HG03378 (cell line): ENCODE measurements around the gene TPM4.
A peak's percentile ranks its signal among the peaks of the same experiment; 100 is the strongest.

Experiments used
- ATAC-seq: cut with Tn5 transposase; IDR thresholded peaks from one replicate; pipeline ENCODE4 v1.9.1; 2021; ENCODE audit warnings: mild to moderate bottlenecking, moderate library complexity; ENCODE audit not compliant: unreplicated experiment

TPM4 gene

DNA sequence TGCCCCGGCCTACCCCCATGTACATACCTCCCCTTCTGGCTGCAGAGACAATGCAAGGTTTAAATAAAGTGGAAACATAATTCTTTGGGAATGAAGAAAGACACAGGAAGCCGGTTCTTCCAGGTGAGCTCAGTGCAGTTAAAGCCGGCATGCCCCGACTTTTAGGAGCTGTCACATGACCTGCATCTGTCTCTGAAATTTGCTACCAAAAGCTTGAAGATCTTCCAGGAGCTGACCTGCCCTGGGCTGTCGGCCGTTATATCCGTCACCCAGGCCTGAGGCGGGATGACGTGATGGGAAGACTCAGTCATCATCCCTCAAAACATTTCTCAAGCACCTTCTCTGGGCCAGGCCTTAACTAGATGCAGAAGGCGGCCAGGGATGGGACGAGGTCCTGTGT is 45.7 kb downstream of the TPM4 start:
- no peak for ATAC-seq

DNA sequence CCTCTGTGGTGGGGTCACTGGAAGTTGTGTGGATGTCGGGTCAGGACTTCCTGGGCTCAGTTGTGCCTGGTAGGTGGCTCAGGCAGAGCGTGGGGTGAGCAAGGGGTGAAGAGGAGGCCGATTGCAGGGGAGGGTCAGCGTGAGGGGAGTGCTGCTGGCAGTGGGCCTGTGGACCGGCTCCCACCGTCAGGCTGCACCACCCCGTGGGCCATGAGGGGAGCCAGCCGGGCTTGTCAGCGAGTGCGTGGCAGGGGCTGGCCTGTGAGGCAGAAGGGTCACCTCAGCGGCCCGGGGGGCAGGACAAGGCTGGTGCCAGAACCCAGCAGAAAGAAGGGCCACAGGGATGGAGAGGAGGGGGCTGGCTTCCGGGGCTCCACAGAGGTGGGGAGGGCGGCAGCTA is 48.7 kb downstream of the TPM4 start:
- ATAC-seq, result no peak

DNA sequence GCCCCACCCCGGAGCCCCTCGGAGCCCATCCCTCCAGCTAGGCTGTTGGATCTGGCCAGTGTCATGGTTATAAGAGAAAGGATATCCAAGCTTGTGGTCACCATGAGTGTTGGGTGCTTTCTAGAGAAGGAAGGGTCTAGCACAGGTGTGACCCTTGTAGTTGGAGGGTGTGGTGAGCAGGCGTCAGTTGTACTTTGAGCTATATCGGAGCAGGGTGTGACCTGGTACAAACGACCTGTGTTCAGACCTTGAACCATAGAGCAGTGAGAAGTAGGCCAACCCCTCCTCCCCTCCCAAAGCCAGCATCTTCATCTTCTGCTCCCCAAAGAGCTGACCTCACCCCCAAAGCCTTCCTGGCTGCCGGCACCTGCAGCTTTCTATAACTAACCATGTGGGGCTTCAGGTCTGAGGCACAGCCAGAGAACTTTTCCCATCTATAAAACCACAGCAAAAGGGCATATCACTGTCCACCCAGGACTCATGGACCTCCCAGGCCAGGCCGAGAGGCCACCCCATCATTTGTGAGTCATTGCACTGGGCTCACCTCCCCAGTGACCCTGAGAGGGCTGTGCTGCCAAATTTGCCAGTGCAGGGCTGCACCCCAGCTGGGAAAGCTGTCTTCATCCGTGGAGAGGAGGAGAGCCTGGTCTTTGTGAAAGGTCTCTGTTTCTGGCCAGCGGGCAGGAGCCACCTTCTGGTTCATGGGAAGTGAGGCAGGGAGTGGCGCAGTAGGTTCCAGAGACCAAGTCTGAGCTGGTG is 49.6 kb downstream of the TPM4 start:
- ATAC-seq, result no peak

DNA sequence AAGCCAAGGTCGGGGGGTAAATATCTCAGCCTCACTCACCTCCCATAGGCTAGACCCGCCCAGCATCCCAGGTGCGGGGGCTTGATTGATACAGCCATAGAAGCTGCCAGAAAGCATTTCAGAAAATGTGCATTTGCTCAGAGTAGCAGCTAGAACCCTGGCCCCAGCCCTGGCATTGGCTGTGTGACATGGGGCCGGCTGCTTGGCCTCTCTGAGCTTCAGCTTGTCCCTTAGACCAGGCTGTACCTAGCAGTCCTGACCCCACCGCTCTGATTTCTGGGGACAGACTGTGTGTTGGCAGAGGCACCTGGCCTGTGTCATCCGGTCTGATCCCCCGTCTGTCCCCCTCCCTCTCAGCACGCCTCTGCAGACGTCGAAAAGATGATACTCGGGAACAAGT is 50.8 kb downstream of the TPM4 start:
- ATAC-seq, result no peak

DNA sequence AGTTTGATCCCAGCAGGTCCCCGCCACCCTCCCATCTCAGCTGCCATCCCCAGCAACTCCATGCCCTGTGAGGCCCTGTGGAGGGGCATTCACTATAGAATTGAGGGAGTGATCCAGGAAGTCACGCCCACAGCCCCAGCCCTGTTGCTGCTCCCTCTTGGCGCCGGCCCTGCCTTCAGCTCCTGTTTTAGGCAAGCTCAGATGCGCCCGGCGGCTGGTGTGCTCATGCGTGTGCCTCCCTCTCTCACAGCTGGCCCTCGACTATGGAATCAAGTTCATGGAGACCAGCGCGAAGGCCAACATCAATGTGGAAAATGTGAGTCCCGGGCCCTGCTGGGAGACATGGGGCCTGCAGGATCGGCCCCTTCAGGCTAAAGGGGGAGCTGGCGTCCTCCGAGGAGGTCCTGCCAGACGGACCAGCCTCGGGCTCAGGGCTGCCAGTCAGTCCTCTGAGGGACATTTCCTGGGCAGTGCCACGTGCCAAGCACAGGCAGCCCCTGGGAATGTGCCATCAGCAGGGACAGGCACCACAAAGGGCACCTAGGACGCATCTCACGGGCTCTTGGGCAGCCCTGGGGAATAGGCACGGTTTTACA is 51.6 kb downstream of the TPM4 start:
- no peak for ATAC-seq

GRCh38 chr19:16131648-16132047 is 55.4 kb downstream of the TPM4 start:
- no peak for ATAC-seq

GRCh38 chr19:16133818-16134217 is 57.5 kb downstream of the TPM4 start:
- no peak for ATAC-seq

DNA sequence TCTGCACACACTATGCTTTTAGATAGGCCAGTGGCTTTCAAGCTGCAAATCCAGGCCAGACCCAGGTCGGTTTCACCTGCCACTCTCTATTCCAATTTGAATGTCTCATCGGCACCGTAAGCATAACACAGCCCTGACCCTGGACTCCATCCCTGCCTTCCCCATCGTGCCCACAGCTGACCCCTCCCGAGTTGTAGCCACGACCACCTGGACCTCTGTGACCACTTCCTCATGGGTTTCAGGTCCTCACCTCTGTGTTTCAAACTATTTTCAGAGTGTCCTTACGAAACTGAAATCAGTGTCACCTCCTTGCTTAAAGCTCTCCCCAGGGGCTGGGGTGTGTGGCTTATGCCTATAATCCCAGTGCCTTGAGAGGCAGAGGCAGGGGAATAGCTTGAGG is 58.2 kb downstream of the TPM4 start:
- no peak for ATAC-seq

GRCh38 chr19:16135430-16136127 is 59.3 kb downstream of the TPM4 start:
- ATAC-seq, result no peak

DNA sequence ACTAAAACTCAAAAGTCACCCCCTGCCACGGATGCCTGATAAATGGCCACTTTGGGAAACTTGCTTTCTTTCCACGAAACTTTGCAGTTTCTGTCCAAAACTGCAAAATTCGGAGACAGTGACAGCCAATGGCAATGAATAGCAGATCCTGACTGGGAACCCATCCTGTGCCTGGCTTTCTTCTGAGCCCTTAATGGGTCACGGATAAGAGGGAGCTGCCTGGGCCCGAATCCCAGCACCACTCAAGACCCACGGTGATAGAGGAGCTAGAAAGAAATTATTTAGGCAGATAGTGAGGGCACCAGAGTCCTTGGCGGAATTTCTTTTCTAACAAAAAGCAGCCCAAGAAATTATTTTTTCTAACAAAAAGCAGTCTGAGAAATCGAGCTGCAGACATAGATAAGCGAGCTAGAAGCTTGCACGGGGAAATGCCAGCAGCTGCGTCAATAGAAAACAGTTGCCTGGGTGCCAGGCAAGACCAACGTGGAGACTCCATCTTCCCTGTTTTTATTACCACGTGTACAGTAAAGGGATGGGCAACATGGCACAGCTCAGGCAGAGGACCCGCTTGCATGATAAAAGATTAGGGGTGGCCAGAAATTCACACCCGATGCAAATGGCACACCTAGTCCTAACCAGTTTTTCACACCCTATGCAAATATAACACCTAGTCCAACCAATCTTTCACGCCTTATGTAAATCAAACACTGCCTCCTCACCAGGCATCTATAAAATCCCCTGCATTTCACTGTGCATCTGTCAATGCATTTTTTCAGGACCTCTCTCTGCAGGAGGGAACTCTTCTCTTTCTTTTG is 60.1 kb downstream of the TPM4 start:
- no peak for ATAC-seq

DNA sequence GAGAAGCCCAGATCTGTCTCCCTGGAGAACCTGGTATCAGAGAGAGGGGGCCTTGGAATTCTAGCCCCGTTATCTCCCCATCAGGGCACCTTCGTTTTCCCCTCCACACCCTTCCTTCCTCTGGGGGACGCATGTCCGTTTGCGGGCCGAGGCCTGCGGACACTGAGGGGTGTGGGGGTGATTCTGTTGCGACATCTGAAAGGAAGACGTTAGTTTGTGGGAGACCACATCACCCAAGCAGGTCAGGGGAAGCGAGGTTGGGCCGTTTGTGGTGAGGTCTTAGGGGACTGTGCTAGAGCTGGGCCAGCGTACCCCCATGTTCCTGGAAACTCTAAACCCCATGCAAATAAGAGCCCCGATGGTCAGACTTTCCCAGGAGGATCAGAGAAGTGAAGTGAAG is 63.5 kb downstream of the TPM4 start:
- ATAC-seq, result no peak

GRCh38 chr19:16141043-16141442 is 64.7 kb downstream of the TPM4 start:
- no peak for ATAC-seq

DNA sequence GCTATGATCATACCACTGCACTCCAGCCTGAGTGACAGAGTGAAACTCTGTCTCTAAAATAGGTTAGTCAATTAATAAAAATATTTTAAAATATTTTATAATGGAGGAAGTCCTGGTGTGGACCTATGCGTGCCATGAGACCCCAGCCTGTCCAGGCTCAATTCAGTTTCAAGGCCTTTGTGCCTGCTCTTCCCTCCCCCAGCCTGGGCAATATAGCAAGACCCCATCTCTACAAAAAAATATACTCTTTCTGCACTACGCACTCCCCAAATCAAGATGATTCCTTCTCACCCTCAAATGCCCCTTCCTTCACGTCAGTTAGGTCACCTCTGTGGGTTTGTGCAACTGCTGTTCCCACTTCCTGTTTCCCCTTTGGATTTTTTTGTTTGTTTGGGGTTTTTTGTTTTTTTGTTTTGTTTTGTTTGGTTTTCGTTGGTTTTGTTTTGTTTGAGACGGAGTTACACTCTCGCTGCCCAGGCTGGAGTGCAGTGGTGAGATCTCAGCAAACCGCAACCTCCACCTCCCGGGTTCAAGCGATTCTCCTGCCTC is 65.8 kb downstream of the TPM4 start:
- no peak for ATAC-seq

- ATAC-seq, result peak; percentile 57
These were observed 67.3 kb downstream of the TPM4 start, which contains the start of gene HSH2D for GRCh38 chr19:16143399-16144215. Gene HSH2D (plus strand): TSS chr19:16143685. CDS start chr19:16148751, 5,066 bp downstream.

GRCh38 chr19:16144216-16144581 is 67.9 kb downstream of the TPM4 start:
- ATAC-seq, result no peak

- ATAC-seq, result no peak
These were observed 69.8 kb downstream of the TPM4 start for GRCh38 chr19:16146112-16146511.

DNA sequence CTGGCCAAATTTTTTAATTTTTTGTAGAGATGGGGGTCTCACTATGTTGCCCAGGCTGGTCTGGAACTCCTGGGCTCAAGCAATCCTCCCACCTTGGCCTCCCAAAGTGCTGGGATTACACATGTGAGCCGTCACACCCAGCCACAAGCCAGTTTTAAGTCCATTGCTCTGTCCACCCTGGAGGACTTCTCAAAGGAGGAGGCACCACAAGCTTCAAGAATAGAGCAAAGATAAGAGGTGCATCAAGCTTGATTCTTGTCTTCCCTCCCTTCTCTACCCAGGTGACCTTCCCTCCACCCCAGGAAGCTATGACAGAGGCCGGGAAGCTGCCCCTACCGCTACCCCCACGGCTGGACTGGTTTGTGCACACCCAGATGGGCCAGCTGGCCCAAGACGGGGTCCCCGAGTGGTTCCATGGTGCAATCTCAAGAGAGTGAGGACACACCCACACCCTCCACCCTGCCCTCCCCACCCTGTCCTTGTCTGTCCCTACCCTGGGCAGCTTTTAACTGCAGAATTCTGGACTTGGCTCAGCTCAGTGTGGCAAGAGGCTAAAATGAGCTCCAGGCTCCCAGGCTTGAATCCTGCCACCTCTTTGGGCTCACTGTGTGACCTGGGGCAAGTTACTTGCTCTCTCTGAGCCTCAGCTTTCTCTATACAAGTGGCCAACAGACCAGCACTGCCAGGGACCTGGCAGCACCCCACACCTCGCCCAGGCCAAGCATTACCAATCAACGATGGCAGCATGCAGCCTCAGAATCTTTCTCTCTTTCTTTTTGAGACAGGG is 72.3 kb downstream of the TPM4 start:
- no peak for ATAC-seq
